Progenitor cell of endocrine pancreas (in vitro differentiated cells): ENCODE results near the gene SPON2. TPM values are rescaled to one million over a fixed set of nuclear protein-coding genes. Genes with fewer than 3 reads are reported as not detected.

Source experiments
- DNase-seq: peaks from one replicate; pipeline ENCODE4 v3.0.0; 2021; ENCODE audit warnings: low spot score; ENCODE audit not compliant: unreplicated experiment
- H3K27ac Mint-ChIP-seq: 2 replicates; pipeline ENCODE4 v1.8.0; 2021; ENCODE audit warnings: mild to moderate bottlenecking, moderate library complexity, mixed read lengths
- H3K27me3 Mint-ChIP-seq: 2 replicates; pipeline ENCODE4 v1.8.0; 2021; ENCODE audit warnings: mixed read lengths
- H3K36me3 Mint-ChIP-seq: 2 replicates; pipeline ENCODE4 v1.8.0; 2022; ENCODE audit warnings: mixed read lengths; ENCODE audit not compliant: insufficient read depth
- H3K4me1 Mint-ChIP-seq: 2 replicates; pipeline ENCODE4 v1.8.0; 2021; ENCODE audit warnings: low read depth, mixed read lengths
- H3K4me3 Mint-ChIP-seq: 2 replicates; pipeline ENCODE4 v1.8.0; 2021; ENCODE audit warnings: low read depth, mild to moderate bottlenecking, moderate library complexity, mixed read lengths
- H3K9me3 Mint-ChIP-seq: 2 replicates; pipeline ENCODE4 v1.8.0; 2021; ENCODE audit warnings: low read depth, mixed read lengths
- CTCF ChIP-seq: fragments of 200-600 bp; sonication (generic); IDR thresholded peaks from one replicate; pipeline ENCODE4 v1.5.0; 2021; ENCODE audit warnings: antibody characterized with exemption, mild to moderate bottlenecking; ENCODE audit not compliant: unreplicated experiment
- total RNA-seq: library from RNA; stranded (reverse); gene quantifications from 2 replicates; pipeline ENCODE4 v1.2.1, GENCODE V29; 2021

SPON2 gene
- total RNA-seq, 1 donor from 2014 or later, result 2.2 TPM

DNA sequence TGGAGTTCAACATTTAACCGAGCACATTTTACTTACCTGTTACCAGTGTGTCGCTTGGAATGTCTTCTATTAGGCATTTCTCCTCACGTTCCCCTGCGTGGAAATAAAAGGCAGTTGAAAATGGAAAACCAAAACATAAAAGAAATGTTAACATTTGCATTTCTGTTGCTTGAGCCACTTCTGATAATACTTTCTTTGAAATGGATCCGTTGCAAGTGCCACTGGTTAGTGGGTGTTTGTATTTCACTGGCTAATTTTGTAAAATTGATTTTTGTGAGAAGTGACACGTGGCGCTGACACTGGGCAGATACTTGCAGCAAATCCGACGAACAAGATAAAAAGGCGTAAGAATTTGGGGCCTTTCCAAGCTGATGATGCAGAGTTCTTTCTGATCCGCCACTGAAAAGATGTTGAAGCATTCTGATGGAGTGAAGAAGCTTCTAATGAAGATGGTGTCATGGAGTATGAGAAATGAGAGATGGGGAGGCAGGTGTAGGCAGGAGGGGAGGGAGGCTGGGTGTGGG is 18.8 kb downstream of the SPON2 start:
- DNase-seq, result no peak
- Mint-ChIP-seq H3K4me3 (no peak overlapping the region), H3K27me3 (peaks cover 58% of the 10 kb centered on the region), H3K27ac (no peak overlapping the region), H3K36me3 (peaks cover 6% of the 10 kb centered on the region), H3K4me1 (peaks cover 11% of the 10 kb centered on the region), H3K9me3 (peaks cover 13% of the 10 kb centered on the region)
- TF ChIP-seq CTCF, result no peak

DNA sequence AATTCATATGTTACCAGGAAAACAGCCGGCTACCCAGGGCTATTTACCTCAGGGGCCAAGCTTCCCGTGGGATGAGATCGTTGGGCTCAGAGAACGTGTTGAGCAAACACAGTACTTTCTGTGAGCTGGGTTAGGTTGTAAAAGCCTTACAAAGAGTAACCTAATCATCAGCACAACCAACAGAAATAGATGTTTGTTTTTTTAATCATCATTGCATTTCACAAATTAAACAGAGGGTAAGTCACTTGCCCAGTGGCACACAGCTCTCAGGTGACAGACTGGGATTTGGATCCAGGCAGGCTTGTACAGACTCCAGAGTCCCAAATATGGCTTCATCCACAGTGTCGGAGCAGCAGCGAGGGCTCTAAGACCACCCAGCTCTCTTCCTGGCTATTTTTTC is 20.1 kb downstream of the SPON2 start:
- H3K27ac Mint-ChIP-seq, result no peak overlapping the region
- H3K4me1 Mint-ChIP-seq, result peaks cover 11% of the 10 kb centered on the region
- H3K36me3 Mint-ChIP-seq, result peaks cover 2% of the 10 kb centered on the region
- no peak for TF ChIP-seq CTCF
- peaks cover 59% of the 10 kb centered on the region for H3K27me3 Mint-ChIP-seq
- peaks cover under 1% of the 10 kb centered on the region for H3K9me3 Mint-ChIP-seq
- DNase-seq, result no peak
- no peak overlapping the region for H3K4me3 Mint-ChIP-seq

DNA sequence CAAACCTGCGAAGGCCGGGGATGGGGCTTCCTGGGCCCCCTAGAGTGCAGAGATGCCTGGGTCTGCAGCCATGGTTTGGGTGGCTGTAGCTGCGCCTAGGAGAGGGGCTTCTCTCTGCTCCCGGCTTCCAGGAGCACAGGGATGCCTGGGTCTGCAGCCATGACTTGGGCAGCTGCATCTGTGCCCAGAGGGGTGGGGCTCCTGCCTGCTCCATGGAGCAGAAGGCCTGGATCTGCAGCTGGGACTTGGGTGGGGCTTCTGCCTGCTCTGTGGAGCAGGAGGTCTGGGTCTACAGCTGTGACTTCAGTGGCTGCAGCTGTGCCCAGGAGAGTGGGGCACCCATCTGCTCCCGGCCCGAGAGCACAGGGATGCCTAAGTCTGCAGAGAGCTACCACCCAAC is 20.8 kb downstream of the SPON2 start:
- Mint-ChIP-seq H3K27me3 (peaks cover 61% of the 10 kb centered on the region), H3K36me3 (no peaks in the 10 kb centered on the region), H3K9me3 (peaks cover 4% of the 10 kb centered on the region), H3K4me3 (no peak overlapping the region), H3K27ac (no peak overlapping the region), H3K4me1 (peaks cover 11% of the 10 kb centered on the region)
- TF ChIP-seq CTCF, result no peak
- no peak for DNase-seq

DNA sequence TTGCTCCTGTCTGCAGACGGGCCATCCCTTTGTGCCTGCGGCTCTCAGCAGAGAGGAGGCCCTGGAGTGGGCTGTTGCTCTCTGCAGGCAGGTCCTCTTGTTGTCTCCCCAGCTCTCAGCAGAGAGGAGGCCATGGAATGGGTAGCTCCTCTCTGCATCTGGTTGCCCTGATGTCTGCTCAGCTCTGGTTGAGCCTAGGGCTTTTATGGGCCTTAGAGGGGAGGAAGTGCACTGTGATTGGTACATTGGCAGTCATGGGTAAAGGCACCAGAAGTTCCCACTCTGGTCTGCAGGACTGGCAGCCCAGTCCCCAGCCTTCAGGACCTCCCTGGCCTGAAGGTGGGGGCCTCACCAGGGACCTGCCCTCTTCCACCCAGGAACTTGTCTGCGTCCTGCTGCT is 21.5 kb downstream of the SPON2 start:
- DNase-seq, result no peak
- H3K4me1 Mint-ChIP-seq, result peaks cover 11% of the 10 kb centered on the region
- no peaks in the 10 kb centered on the region for H3K36me3 Mint-ChIP-seq
- no peak overlapping the region for H3K4me3 Mint-ChIP-seq
- no peak for TF ChIP-seq CTCF
- H3K9me3 Mint-ChIP-seq, result peaks cover 7% of the 10 kb centered on the region
- H3K27me3 Mint-ChIP-seq, result peaks cover 56% of the 10 kb centered on the region
- no peak overlapping the region for H3K27ac Mint-ChIP-seq

- H3K4me3 Mint-ChIP-seq, result no peak overlapping the region
- H3K4me1 Mint-ChIP-seq, result no peaks in the 10 kb centered on the region
- no peak for DNase-seq
- peaks cover 10% of the 10 kb centered on the region for H3K9me3 Mint-ChIP-seq
- H3K27me3 Mint-ChIP-seq, result peaks cover 16% of the 10 kb centered on the region
- no peak overlapping the region for H3K27ac Mint-ChIP-seq
- H3K36me3 Mint-ChIP-seq, result peaks cover 10% of the 10 kb centered on the region
- no peak for TF ChIP-seq CTCF
Measured at GRCh38 chr4:1139860-1140259, 32.5 kb downstream of the SPON2 start.
